SK-N-SH treated with all-trans-retinoic acid at 6 μM for 48 hours (cell line): Measurements from ENCODE around the gene CDT1.

Experiments
- ATAC-seq: fragments of 200-7000 bp; cut with Tn5 transposase; 3 replicates; pipeline ENCODE4 v1.9.1; 2020; ENCODE audit warnings: mild to moderate bottlenecking, moderate library complexity
- BACH2 ChIP-seq: fragments of 250-450 bp; sonication (Bioruptor Pico); IDR thresholded peaks from 2 replicates; pipeline ENCODE4 v1.9.0; 2021; ENCODE audit warnings: mild to moderate bottlenecking, borderline replicate concordance
- CSDC2 ChIP-seq: fragments of 250-450 bp; sonication (Bioruptor Pico); IDR thresholded peaks from 2 replicates; pipeline ENCODE4 v1.5.0; 2020; ENCODE audit warnings: mild to moderate bottlenecking, moderate library complexity
- ESRRG ChIP-seq: fragments of 250-450 bp; sonication (Bioruptor Pico); IDR thresholded peaks from 2 replicates; pipeline ENCODE4 v1.6.1; 2021; ENCODE audit warnings: mild to moderate bottlenecking
- ISL1 ChIP-seq: fragments of 250-450 bp; sonication (Bioruptor Pico); IDR thresholded peaks from 2 replicates; pipeline ENCODE4 v2.1.2; 2022; ENCODE audit warnings: mild to moderate bottlenecking, moderate library complexity
- OSR1 ChIP-seq: fragments of 250-450 bp; sonication (Bioruptor Pico); IDR thresholded peaks from 2 replicates; pipeline ENCODE4 v1.8.0; 2022; ENCODE audit warnings: moderate library complexity, mild to moderate bottlenecking, inconsistent platforms
- PPARA ChIP-seq: fragments of 250-450 bp; sonication (Bioruptor Pico); IDR thresholded peaks from 2 replicates; pipeline ENCODE4 v1.5.0; 2020; ENCODE audit warnings: mild to moderate bottlenecking, borderline replicate concordance
- RARB ChIP-seq: fragments of 250-450 bp; sonication (Bioruptor Pico); IDR thresholded peaks from 2 replicates; pipeline ENCODE4 v1.8.0; 2021; ENCODE audit warnings: mild to moderate bottlenecking, moderate library complexity
- SNAI2 ChIP-seq: fragments of 250-450 bp; sonication (Bioruptor Pico); IDR thresholded peaks from 2 replicates; pipeline ENCODE4 v1.5.0; 2020; ENCODE audit warnings: mild to moderate bottlenecking, moderate library complexity
- TCF4 ChIP-seq: fragments of 250-450 bp; sonication (Bioruptor Pico); IDR thresholded peaks from 2 replicates; pipeline ENCODE4 v1.8.0; 2021; ENCODE audit warnings: mild to moderate bottlenecking, moderate library complexity, borderline replicate concordance
- TOX ChIP-seq: fragments of 250-450 bp; sonication (Bioruptor Pico); IDR thresholded peaks from 2 replicates; pipeline ENCODE4 v1.8.0; 2021; ENCODE audit warnings: mild to moderate bottlenecking, moderate library complexity, borderline replicate concordance
- ZC3H10 ChIP-seq: fragments of 250-450 bp; sonication (Bioruptor Pico); IDR thresholded peaks from 2 replicates; pipeline ENCODE4 v1.5.1; 2021; ENCODE audit warnings: mild to moderate bottlenecking, moderate library complexity
- ZFP3 ChIP-seq: fragments of 250-450 bp; sonication (Bioruptor Pico); IDR thresholded peaks from 2 replicates; pipeline ENCODE4 v1.5.0; 2020; ENCODE audit warnings: mild to moderate bottlenecking, moderate library complexity
- ZNF565 ChIP-seq: fragments of 450-650 bp; formaldehyde crosslinking; conservative IDR thresholded peaks from 2 replicates; pipeline ENCODE4 v1.5.0; 2020; ENCODE audit warnings: low read depth, mild to moderate bottlenecking, moderate library complexity
- ZNF70 ChIP-seq: fragments of 450-650 bp; formaldehyde crosslinking; IDR thresholded peaks from 2 replicates; pipeline ENCODE4 v1.5.0; 2020; ENCODE audit warnings: mild to moderate bottlenecking, moderate library complexity
- ZNF8 ChIP-seq: fragments of 450-650 bp; formaldehyde crosslinking; IDR thresholded peaks from 2 replicates; pipeline ENCODE4 v1.5.0; 2020; ENCODE audit warnings: mild to moderate bottlenecking, moderate library complexity
- TF ChIP-seq, protein P1 (sequence below): fragments of 250-450 bp; sonication (Bioruptor Pico); IDR thresholded peaks from 2 replicates; pipeline ENCODE4 v1.5.1; 2021; ENCODE audit warnings: mild to moderate bottlenecking, moderate library complexity
- TF ChIP-seq, protein P2 (sequence below): fragments of 250-450 bp; sonication (Bioruptor Pico); IDR thresholded peaks from 2 replicates; pipeline ENCODE4 v1.5.0; 2020; ENCODE audit warnings: mild to moderate bottlenecking, moderate library complexity
- TF ChIP-seq, protein P3 (sequence below): fragments of 250-450 bp; sonication (Bioruptor Pico); IDR thresholded peaks from 2 replicates; pipeline ENCODE4 v1.8.0; 2021; ENCODE audit warnings: low read depth, mild to moderate bottlenecking, moderate library complexity, borderline replicate concordance
- TF ChIP-seq, protein P4 (sequence below): fragments of 250-450 bp; sonication (Bioruptor Pico); IDR thresholded peaks from 2 replicates; pipeline ENCODE4 v1.8.0; 2020; ENCODE audit warnings: mild to moderate bottlenecking, moderate library complexity, borderline replicate concordance
- TF ChIP-seq, protein P5 (sequence below): fragments of 250-450 bp; sonication (Bioruptor Pico); IDR thresholded peaks from 2 replicates; pipeline ENCODE4 v1.5.1; 2020; ENCODE audit warnings: low read depth, mild to moderate bottlenecking, moderate library complexity

Gene CDT1

DNA sequence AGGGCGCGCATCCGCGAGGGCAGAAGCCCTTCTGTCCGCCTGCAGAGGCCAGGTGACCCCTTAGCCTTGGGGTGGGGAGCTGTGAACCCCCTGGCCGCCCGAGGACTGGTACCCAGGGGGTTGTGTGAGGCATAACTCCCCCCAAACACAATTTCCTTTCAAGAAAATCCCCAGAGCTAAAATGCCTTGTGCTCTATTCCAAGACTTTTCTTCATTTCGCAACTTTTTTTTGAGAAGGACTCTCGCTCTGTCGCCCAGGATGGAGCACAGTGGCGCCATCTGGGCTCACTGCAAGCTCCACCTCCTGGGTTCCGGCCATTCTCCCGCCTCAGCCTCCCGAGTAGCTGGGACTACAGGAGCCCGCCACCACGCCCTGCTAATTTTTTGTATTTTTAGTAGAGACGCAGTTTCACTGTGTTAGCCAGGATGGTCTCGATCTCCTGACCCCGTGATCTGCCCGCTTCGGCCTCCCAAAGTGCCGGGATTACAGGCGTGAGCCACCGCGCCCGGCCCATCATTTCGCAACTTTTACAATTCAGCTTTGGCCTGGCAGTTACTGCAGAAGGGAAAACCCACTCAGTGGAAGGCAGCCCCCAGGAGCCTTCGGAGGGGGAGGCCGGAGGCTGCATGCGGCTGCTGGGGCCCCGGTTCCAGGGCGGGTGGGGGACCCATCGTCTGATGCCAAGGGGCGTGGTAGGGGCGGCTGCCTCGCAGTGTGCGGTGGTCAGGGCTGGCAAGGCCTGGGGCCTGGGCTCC lies 9.1 kb downstream of the CDT1 start:
- ATAC-seq = no peak
- no peak for TF ChIP-seq ZFP3 (CRISPR knock-in tag)
- no peak for TF ChIP-seq PPARA (CRISPR knock-in tag)
- TF ChIP-seq, protein P1, sequence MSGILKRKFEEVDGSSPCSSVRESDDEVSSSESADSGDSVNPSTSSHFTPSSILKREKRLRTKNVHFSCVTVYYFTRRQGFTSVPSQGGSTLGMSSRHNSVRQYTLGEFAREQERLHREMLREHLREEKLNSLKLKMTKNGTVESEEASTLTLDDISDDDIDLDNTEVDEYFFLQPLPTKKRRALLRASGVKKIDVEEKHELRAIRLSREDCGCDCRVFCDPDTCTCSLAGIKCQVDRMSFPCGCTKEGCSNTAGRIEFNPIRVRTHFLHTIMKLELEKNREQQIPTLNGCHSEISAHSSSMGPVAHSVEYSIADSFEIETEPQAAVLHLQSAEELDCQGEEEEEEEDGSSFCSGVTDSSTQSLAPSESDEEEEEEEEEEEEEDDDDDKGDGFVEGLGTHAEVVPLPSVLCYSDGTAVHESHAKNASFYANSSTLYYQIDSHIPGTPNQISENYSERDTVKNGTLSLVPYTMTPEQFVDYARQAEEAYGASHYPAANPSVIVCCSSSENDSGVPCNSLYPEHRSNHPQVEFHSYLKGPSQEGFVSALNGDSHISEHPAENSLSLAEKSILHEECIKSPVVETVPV = no peak
- TF ChIP-seq ZNF565 (CRISPR knock-in tag) = no peak
- TF ChIP-seq ISL1 = no peak
- no peak for TF ChIP-seq OSR1 (CRISPR knock-in tag)
- no peak for TF ChIP-seq TOX
- TF ChIP-seq TCF4 = no peak
- TF ChIP-seq CSDC2 (CRISPR knock-in tag) = no peak

DNA sequence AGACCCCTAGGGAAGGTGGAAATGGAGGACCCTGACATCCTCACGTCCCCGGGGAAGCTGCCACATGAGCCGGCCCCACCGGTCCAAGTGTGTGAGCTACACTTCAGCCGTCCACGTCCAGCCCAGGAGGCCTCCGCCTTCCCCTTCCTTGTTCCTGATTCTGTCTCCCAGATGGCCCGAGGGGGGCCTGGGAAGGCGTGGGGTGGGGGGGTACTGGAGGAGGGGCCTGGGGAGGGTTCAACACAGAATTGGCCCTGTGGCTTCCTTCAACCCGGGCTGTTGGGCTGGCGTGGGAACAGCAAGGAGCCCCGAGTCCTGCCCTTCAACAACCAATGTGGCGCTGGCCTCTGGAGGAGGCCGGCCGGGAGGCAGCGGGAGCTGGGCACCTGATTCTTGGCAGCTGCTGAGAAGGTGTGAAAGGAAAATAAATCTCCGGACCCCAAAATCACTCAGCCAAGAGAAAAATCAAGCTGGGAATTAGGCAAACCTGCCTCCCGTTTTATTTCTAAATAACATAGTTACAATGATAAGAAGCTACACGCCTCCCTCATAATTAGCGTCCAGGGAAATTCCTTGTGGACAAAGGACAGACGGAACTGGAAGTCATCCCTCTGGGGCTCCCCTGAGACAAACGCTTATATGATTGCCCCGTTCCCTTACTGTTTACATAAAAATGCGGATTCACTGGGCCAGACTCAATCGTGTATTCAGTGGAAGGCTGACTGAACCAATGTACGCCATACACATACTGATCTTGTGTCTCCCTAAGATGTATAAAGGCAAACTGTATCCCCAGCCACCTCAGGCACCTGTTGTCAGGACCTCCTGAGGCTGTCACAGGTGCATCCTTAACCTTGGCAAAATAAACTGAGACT lies 9.9 kb downstream of the CDT1 start:
- TF ChIP-seq ZNF70 (CRISPR knock-in tag) = no peak
- TF ChIP-seq OSR1 (CRISPR knock-in tag) = no peak
- TF ChIP-seq ZFP3 (CRISPR knock-in tag) = no peak
- TF ChIP-seq BACH2 (CRISPR knock-in tag) = no peak
- TF ChIP-seq ZNF8 (CRISPR knock-in tag) = no peak
- TF ChIP-seq ESRRG (CRISPR knock-in tag) = no peak
- TF ChIP-seq ISL1 = no peak
- TF ChIP-seq ZC3H10 (CRISPR knock-in tag) = no peak
- TF ChIP-seq PPARA (CRISPR knock-in tag) = no peak
- TF ChIP-seq, protein P2, sequence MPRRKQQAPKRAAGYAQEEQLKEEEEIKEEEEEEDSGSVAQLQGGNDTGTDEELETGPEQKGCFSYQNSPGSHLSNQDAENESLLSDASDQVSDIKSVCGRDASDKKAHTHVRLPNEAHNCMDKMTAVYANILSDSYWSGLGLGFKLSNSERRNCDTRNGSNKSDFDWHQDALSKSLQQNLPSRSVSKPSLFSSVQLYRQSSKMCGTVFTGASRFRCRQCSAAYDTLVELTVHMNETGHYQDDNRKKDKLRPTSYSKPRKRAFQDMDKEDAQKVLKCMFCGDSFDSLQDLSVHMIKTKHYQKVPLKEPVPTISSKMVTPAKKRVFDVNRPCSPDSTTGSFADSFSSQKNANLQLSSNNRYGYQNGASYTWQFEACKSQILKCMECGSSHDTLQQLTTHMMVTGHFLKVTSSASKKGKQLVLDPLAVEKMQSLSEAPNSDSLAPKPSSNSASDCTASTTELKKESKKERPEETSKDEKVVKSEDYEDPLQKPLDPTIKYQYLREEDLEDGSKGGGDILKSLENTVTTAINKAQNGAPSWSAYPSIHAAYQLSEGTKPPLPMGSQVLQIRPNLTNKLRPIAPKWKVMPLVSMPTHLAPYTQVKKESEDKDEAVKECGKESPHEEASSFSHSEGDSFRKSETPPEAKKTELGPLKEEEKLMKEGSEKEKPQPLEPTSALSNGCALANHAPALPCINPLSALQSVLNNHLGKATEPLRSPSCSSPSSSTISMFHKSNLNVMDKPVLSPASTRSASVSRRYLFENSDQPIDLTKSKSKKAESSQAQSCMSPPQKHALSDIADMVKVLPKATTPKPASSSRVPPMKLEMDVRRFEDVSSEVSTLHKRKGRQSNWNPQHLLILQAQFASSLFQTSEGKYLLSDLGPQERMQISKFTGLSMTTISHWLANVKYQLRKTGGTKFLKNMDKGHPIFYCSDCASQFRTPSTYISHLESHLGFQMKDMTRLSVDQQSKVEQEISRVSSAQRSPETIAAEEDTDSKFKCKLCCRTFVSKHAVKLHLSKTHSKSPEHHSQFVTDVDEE (CRISPR knock-in tag) = no peak
- TF ChIP-seq, protein P3, sequence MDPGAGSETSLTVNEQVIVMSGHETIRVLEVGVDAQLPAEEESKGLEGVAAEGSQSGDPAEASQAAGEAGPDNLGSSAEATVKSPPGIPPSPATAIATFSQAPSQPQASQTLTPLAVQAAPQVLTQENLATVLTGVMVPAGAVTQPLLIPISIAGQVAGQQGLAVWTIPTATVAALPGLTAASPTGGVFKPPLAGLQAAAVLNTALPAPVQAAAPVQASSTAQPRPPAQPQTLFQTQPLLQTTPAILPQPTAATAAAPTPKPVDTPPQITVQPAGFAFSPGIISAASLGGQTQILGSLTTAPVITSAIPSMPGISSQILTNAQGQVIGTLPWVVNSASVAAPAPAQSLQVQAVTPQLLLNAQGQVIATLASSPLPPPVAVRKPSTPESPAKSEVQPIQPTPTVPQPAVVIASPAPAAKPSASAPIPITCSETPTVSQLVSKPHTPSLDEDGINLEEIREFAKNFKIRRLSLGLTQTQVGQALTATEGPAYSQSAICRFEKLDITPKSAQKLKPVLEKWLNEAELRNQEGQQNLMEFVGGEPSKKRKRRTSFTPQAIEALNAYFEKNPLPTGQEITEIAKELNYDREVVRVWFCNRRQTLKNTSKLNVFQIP (CRISPR knock-in tag) = no peak
- TF ChIP-seq, protein P4, sequence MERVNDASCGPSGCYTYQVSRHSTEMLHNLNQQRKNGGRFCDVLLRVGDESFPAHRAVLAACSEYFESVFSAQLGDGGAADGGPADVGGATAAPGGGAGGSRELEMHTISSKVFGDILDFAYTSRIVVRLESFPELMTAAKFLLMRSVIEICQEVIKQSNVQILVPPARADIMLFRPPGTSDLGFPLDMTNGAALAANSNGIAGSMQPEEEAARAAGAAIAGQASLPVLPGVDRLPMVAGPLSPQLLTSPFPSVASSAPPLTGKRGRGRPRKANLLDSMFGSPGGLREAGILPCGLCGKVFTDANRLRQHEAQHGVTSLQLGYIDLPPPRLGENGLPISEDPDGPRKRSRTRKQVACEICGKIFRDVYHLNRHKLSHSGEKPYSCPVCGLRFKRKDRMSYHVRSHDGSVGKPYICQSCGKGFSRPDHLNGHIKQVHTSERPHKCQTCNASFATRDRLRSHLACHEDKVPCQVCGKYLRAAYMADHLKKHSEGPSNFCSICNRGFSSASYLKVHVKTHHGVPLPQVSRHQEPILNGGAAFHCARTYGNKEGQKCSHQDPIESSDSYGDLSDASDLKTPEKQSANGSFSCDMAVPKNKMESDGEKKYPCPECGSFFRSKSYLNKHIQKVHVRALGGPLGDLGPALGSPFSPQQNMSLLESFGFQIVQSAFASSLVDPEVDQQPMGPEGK (CRISPR knock-in tag) = no peak
- TF ChIP-seq SNAI2 (CRISPR knock-in tag) = no peak
- no peak for TF ChIP-seq RARB (CRISPR knock-in tag)
- TF ChIP-seq TCF4 = no peak
- TF ChIP-seq, protein P5, sequence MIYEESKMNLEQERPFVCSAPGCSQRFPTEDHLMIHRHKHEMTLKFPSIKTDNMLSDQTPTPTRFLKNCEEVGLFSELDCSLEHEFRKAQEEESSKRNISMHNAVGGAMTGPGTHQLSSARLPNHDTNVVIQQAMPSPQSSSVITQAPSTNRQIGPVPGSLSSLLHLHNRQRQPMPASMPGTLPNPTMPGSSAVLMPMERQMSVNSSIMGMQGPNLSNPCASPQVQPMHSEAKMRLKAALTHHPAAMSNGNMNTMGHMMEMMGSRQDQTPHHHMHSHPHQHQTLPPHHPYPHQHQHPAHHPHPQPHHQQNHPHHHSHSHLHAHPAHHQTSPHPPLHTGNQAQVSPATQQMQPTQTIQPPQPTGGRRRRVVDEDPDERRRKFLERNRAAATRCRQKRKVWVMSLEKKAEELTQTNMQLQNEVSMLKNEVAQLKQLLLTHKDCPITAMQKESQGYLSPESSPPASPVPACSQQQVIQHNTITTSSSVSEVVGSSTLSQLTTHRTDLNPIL (CRISPR knock-in tag) = no peak
- TF ChIP-seq TOX = no peak
- no peak for TF ChIP-seq CSDC2 (CRISPR knock-in tag)
- no peak for ATAC-seq
